Esophagus (tissue), 2 donors: ENCODE results near the gene CALD1. TPM values are rescaled to one million over a fixed set of nuclear protein-coding genes. Genes with fewer than 3 reads are reported as not detected.

Experiments used
- H3K27ac ChIP-seq, 2 donors: one replicate each; pipeline ENCODE4 v1.5.1; 2013; ENCODE audit warnings: low read depth in 2 of 2, mild to moderate bottlenecking in 2 of 2, inconsistent platforms in 1 of 2, low read length in 1 of 2, moderate library complexity in 1 of 2
- H3K27me3 ChIP-seq, 2 donors: one replicate each; pipeline ENCODE4 v1.6.1; 2013; ENCODE audit warnings: low read length in 2 of 2, control low read depth in 1 of 2, mild to moderate bottlenecking in 1 of 2; ENCODE audit not compliant: insufficient read depth in 2 of 2, control insufficient read depth in 1 of 2
- H3K36me3 ChIP-seq, 2 donors: one replicate each; pipeline ENCODE4 v1.6.1; 2013; ENCODE audit warnings: low read length in 1 of 2; ENCODE audit not compliant: control insufficient read depth in 2 of 2, insufficient read depth in 2 of 2
- H3K4me1 ChIP-seq, 2 donors: one replicate each; pipeline ENCODE4 v1.6.1; 2013; ENCODE audit warnings: low read length in 1 of 2; ENCODE audit not compliant: control insufficient read depth in 2 of 2, insufficient read depth in 2 of 2
- H3K4me3 ChIP-seq, 2 donors: one replicate each; pipeline ENCODE4 v1.5.1; 2013; ENCODE audit warnings: low read length in 2 of 2, mild to moderate bottlenecking in 2 of 2, low read depth in 1 of 2, moderate library complexity in 1 of 2
- H3K9me3 ChIP-seq, 2 donors: one replicate each; pipeline ENCODE4 v1.6.1; 2013; ENCODE audit warnings: mild to moderate bottlenecking in 2 of 2, low read depth in 1 of 2, low read length in 1 of 2, moderate library complexity in 1 of 2; ENCODE audit not compliant: control insufficient read depth in 2 of 2, insufficient read depth in 1 of 2
- WGBS, 2 donors: extraction: QIAGEN DNeasy Blood & Tissue Kit; methylation state at CpG; one replicate each; pipeline ENCODE4 v1.1.7; 2013; 5-methylcytosine and 5-hydroxymethylcytosine counted together
- polyA plus RNA-seq, 2 donors: library from polyadenylated mRNA; stranded (reverse); fragments of 200-250 nt; gene quantifications; one replicate each; pipeline ENCODE4 v1.2.3, GENCODE V29; 2013
- donor health status: healthy with polysubstance abuse.
- donor health status: Bipolar disorder and iron deficiency.

Gene CALD1
- polyA plus RNA-seq, 2 donors: 93.4 to 128 TPM

GRCh38 chr7:134902058-134902457 lies 122.6 kb downstream of the CALD1 start:
- H3K4me1 ChIP-seq: peaks cover 0 to 7% of the 10 kb centered on the region in 2 donors

GRCh38 chr7:134903073-134903790 lies 123.8 kb downstream of the CALD1 start:
- no peaks in the 10 kb centered on the region for H3K27me3 ChIP-seq
- WGBS, 2 donors: 81 to 89% methylated on average over 5 of the region's 5 CpGs
- H3K4me1 ChIP-seq: peaks cover 0 to 7% of the 10 kb centered on the region in 2 donors

More at GRCh38 chr7:134902058-134902457, 122.6 kb downstream of the CALD1 start:
- Histone ChIP-seq H3K4me3 (no peak overlapping the region), H3K27me3 (no peaks in the 10 kb centered on the region), H3K36me3 (no peaks in the 10 kb centered on the region), H3K9me3 (no peaks in the 10 kb centered on the region), H3K27ac (no peak overlapping the region)
- WGBS, 2 donors: 80 to 81% methylated on average over 2 of the region's 2 CpGs

GRCh38 chr7:134905375-134905774 lies 125.9 kb downstream of the CALD1 start:
- peak overlapping the region; percentile 9 to 60 for H3K27ac ChIP-seq
- H3K9me3 ChIP-seq: no peaks in the 10 kb centered on the region
- no peaks in the 10 kb centered on the region for H3K36me3 ChIP-seq
- peaks cover 0 to 5% of the 10 kb centered on the region in 2 donors for H3K4me1 ChIP-seq
- H3K27me3 ChIP-seq: no peaks in the 10 kb centered on the region
- H3K4me3 ChIP-seq: no peak overlapping the region
- 31 to 35% methylated on average over 2 of the region's 2 CpGs for WGBS, 2 donors

More at GRCh38 chr7:134903073-134903790, 123.8 kb downstream of the CALD1 start:
- Histone ChIP-seq H3K9me3 (no peaks in the 10 kb centered on the region), H3K36me3 (no peaks in the 10 kb centered on the region), H3K4me3 (no peak overlapping the region), H3K27ac (no peak overlapping the region)

DNA sequence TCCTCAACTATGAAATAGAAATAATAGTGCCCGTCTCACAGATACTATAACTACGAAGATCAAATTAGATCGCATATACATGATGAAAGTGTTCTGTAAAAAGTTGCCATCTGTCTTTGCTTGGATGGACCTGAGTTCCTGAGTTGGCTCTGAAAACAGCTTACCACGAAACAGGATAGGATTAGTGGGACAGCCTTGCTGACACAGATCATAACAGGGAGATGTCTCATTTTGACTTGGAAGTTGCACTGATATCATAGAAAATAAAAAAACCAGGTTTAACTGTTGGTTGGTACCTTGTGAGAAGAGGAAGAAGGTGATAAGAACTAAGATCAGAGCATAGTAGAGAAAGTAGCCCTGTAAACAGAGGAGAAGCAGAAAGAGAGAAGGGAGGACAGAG lies 127.6 kb downstream of the CALD1 start:
- Histone ChIP-seq H3K36me3 (no peaks in the 10 kb centered on the region), H3K27ac (peak overlapping the region; percentile 23 to 49), H3K4me3 (no peak overlapping the region), H3K9me3 (no peaks in the 10 kb centered on the region), H3K4me1 (peaks cover 0 to 2% of the 10 kb centered on the region in 2 donors), H3K27me3 (no peaks in the 10 kb centered on the region)
- 84 to 85% methylated on average over 4 of the region's 4 CpGs for WGBS, 2 donors

DNA sequence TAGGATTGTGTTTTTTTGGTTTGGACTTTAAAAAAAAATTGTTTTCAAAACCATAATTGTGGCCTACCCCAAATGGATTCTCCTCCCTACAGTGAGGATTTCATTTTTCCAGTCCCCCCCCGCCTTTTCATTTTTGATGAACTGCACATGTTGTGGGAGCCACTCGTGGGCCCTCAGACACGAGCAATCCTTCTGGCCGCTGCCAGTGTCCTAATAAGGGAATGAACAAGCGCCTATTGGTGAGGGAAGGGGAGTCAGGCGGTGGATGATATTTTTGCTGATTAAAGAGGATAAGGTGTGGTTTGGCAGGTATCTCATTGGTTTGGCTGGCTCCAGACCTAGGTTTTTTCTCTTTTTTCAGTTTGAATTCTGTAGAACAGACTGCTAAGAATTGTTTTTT lies 128.2 kb downstream of the CALD1 start:
- 54 to 64% methylated on average over 6 of the region's 6 CpGs for WGBS, 2 donors
- H3K9me3 ChIP-seq: no peaks in the 10 kb centered on the region
- no peaks in the 10 kb centered on the region for H3K36me3 ChIP-seq
- H3K27me3 ChIP-seq: no peaks in the 10 kb centered on the region
- H3K4me1 ChIP-seq: peaks cover 0 to 2% of the 10 kb centered on the region in 2 donors
- peak overlapping the region in 1 of 2 donors; percentile 7 for H3K27ac ChIP-seq
- no peak overlapping the region for H3K4me3 ChIP-seq

GRCh38 chr7:134908289-134908688 lies 128.9 kb downstream of the CALD1 start:
- Histone ChIP-seq H3K4me3 (no peak overlapping the region), H3K4me1 (peaks cover 0 to 2% of the 10 kb centered on the region in 2 donors), H3K27ac (peak overlapping the region; percentile 3 to 42), H3K9me3 (no peaks in the 10 kb centered on the region), H3K36me3 (no peaks in the 10 kb centered on the region), H3K27me3 (no peaks in the 10 kb centered on the region)
- 44 to 47% methylated on average over 3 of the region's 3 CpGs for WGBS, 2 donors

DNA sequence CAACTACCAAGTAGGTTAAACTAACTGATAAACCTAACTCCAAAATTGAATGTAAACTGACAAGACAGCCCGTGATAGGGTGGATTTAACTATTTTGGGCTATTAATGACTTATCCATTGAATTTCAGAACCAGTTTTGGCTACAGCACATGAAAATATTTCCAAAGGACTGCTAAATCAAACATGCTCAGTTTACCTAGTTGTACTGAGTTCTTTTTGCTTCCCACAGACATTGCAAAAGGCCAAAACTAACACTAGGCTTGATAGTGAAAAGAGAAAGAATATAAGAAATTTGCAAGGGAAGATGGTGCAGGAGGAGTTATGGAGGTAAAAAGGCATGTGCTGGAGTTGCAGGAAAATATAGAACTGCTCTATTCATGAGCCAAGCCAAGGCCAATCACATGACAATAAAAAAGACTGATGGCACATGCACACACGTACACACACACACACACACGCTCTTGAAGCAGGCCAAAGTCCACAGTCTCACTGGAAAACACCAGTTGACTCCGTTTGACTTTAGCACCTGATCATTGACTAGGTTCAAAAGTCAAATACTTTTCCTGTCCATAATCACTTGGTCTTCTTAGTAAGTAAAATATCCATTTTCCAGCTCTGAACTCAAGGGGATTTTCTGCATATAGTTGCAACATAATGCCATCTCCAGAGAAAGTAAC lies 130.9 kb downstream of the CALD1 start:
- no peak overlapping the region for H3K27ac ChIP-seq
- WGBS, 2 donors: 60 to 77% methylated on average over 4 of the region's 4 CpGs
- H3K9me3 ChIP-seq: no peaks in the 10 kb centered on the region
- H3K27me3 ChIP-seq: no peaks in the 10 kb centered on the region
- H3K36me3 ChIP-seq: no peaks in the 10 kb centered on the region
- H3K4me1 ChIP-seq: no peaks in the 10 kb centered on the region
- H3K4me3 ChIP-seq: no peak overlapping the region

DNA sequence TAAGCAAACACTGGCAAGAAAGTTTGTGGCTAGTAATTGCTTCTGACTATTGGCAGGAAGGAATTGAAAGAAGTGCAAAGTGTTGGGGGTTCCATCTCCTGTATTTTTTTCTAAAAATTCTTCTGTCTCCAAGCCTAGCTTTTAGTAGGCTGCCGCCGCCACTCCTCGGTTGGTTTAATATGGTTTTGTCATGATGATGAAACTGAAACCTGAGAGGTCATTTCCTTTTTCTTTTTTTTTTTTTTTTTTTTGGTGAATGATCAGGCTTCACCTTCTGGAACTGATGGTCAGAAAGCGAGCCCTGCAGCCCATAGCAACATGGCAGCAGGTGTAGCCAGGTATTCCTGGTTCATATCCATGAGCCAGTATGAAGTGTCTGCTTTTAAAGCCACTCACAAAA lies 131.5 kb downstream of the CALD1 start:
- Histone ChIP-seq H3K9me3 (no peaks in the 10 kb centered on the region), H3K27ac (no peak overlapping the region), H3K4me1 (no peaks in the 10 kb centered on the region), H3K4me3 (no peak overlapping the region), H3K27me3 (no peaks in the 10 kb centered on the region), H3K36me3 (no peaks in the 10 kb centered on the region)
- 93 to 94% methylated on average over 4 of the region's 4 CpGs for WGBS, 2 donors

DNA sequence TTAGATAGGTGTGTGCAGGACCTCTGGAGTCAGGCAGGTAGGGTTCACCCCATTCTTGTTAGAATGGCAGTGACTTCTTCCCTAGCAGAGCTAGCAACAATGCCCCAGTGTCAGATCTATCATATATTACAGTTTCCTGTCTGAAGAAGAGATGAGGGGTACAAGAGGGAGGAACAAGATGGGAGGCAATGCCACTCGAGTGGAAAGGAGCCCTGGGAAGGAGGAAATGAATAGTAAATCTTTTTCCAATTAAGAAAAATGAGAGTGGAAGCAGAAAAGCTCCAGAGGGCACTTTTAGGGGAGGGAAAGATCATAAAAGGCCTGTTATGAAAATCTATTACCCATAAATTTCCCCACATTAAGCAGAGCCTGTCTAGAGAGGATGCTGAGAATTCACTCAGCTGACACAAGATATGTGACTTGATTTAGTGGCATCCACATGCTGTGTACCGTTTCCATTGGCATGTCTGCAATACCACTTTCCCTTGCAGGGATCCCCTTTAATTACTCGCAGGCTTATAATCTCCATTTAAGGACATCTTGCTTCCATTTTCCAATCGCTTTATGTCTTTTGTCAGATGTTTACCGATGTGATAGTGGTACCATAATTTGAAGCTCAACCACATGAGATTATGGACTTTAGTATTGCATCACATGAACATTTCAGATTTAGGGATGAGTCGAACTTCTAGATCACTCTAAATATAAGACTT lies 136.9 kb downstream of the CALD1 start:
- H3K36me3 ChIP-seq: no peaks in the 10 kb centered on the region
- WGBS, 2 donors: 82 to 84% methylated on average over 6 of the region's 6 CpGs
- no peak overlapping the region for H3K27ac ChIP-seq
- H3K27me3 ChIP-seq: no peaks in the 10 kb centered on the region
- H3K4me1 ChIP-seq: no peaks in the 10 kb centered on the region
- no peaks in the 10 kb centered on the region for H3K9me3 ChIP-seq
- no peak overlapping the region for H3K4me3 ChIP-seq
